ENCODE measurements around the gene SLC8A2.

The SLC8A2 gene

GRCh38 chr19:47483200-47483599, 11.5 kb upstream of the SLC8A2 start:
- no peaks in the 10 kb centered on the region for H3K79me2 ChIP-seq (ENCODE audit: control insufficient read depth, insufficient read depth, low read length)
- no CpG with 5 or more reads among the region's 15 CpGs for WGBS (ENCODE audit: extremely low coverage, insufficient coverage, low lambda C conversion rate)
- peak overlapping the region; percentile 35 for H3K56ac ChIP-seq (ENCODE audit: low read length)
- H3K4me2 ChIP-seq (ENCODE audit: low read length) = no peak overlapping the region
- no peak overlapping the region for H3K18ac ChIP-seq (ENCODE audit: low read length)
- H2AK5ac ChIP-seq (ENCODE audit: low read length) = no peak overlapping the region
- no peaks in the 10 kb centered on the region for H3K4me1 ChIP-seq (ENCODE audit: control insufficient read depth, low read depth, low read length)
- no peak overlapping the region for H3K4me3 ChIP-seq (ENCODE audit: low read length)
- DNase-seq = no peak
- H4K5ac ChIP-seq (ENCODE audit: low read length) = no peak overlapping the region
- H2BK120ac ChIP-seq (ENCODE audit: low read depth, low read length) = no peak overlapping the region
- H3K36me3 ChIP-seq (ENCODE audit: control insufficient read depth, insufficient read depth, low read length) = no peaks in the 10 kb centered on the region
- H3K23ac ChIP-seq (ENCODE audit: low read length) = no peak overlapping the region
- no peaks in the 10 kb centered on the region for H3K79me1 ChIP-seq (ENCODE audit: low read length)
- H4K8ac ChIP-seq (ENCODE audit: low read depth, low read length) = no peak overlapping the region
- no peaks in the 10 kb centered on the region for H3K27me3 ChIP-seq (ENCODE audit: insufficient read depth, low read length, poor library complexity)
- H3K9ac ChIP-seq (ENCODE audit: low read length) = no peak overlapping the region
- H2BK15ac ChIP-seq (replicated peaks; ENCODE audit: low read depth) = no peak overlapping the region
- H3K27ac ChIP-seq (ENCODE audit: low read depth, low read length) = no peak overlapping the region
- no peak overlapping the region for H3K4ac ChIP-seq (ENCODE audit: low read depth, low read length)
- no peak overlapping the region for H2BK5ac ChIP-seq (ENCODE audit: low read length)

- Histone ChIP-seq H3K4ac (ENCODE audit: low read depth, low read length) (no peak overlapping the region), H3K4me2 (ENCODE audit: low read length) (no peak overlapping the region), H3K27me3 (ENCODE audit: insufficient read depth, low read length, poor library complexity) (no peaks in the 10 kb centered on the region), H3K9ac (ENCODE audit: low read length) (no peak overlapping the region), H3K56ac (ENCODE audit: low read length) (no peak overlapping the region), H3K23ac (ENCODE audit: low read length) (no peak overlapping the region), H2BK5ac (ENCODE audit: low read length) (no peak overlapping the region), H3K79me2 (ENCODE audit: control insufficient read depth, insufficient read depth, low read length) (no peaks in the 10 kb centered on the region), H2BK15ac (replicated peaks; ENCODE audit: low read depth) (no peak overlapping the region), H3K79me1 (ENCODE audit: low read length) (no peaks in the 10 kb centered on the region), H4K5ac (ENCODE audit: low read length) (no peak overlapping the region), H3K36me3 (ENCODE audit: control insufficient read depth, insufficient read depth, low read length) (no peaks in the 10 kb centered on the region), H3K27ac (ENCODE audit: low read depth, low read length) (no peak overlapping the region), H4K8ac (ENCODE audit: low read depth, low read length) (no peak overlapping the region), H3K4me1 (ENCODE audit: control insufficient read depth, low read depth, low read length) (no peaks in the 10 kb centered on the region), H3K18ac (ENCODE audit: low read length) (no peak overlapping the region), H3K4me3 (ENCODE audit: low read length) (no peak overlapping the region), H2BK120ac (ENCODE audit: low read depth, low read length) (no peak overlapping the region), H2AK5ac (ENCODE audit: low read length) (no peak overlapping the region)
- WGBS (ENCODE audit: extremely low coverage, insufficient coverage, low lambda C conversion rate) = no CpG with 5 or more reads among the region's 4 CpGs
- no peak for DNase-seq
Observed at GRCh38 chr19:47481460-47482052, 9.9 kb upstream of the SLC8A2 start.

GRCh38 chr19:47480658-47481057, 9.0 kb upstream of the SLC8A2 start:
- Histone ChIP-seq H4K5ac (ENCODE audit: low read length) (no peak overlapping the region), H3K27me3 (ENCODE audit: insufficient read depth, low read length, poor library complexity) (no peaks in the 10 kb centered on the region), H3K4me3 (ENCODE audit: low read length) (no peak overlapping the region), H3K18ac (ENCODE audit: low read length) (no peak overlapping the region), H3K4me2 (ENCODE audit: low read length) (no peak overlapping the region), H3K27ac (ENCODE audit: low read depth, low read length) (no peak overlapping the region), H3K9ac (ENCODE audit: low read length) (no peak overlapping the region), H2AK5ac (ENCODE audit: low read length) (no peak overlapping the region), H3K56ac (ENCODE audit: low read length) (no peak overlapping the region), H2BK120ac (ENCODE audit: low read depth, low read length) (no peak overlapping the region), H3K36me3 (ENCODE audit: control insufficient read depth, insufficient read depth, low read length) (no peaks in the 10 kb centered on the region), H3K23ac (ENCODE audit: low read length) (no peak overlapping the region), H4K8ac (ENCODE audit: low read depth, low read length) (no peak overlapping the region), H2BK5ac (ENCODE audit: low read length) (no peak overlapping the region), H2BK15ac (replicated peaks; ENCODE audit: low read depth) (no peak overlapping the region), H3K79me1 (ENCODE audit: low read length) (no peaks in the 10 kb centered on the region), H3K79me2 (ENCODE audit: control insufficient read depth, insufficient read depth, low read length) (no peaks in the 10 kb centered on the region), H3K4me1 (ENCODE audit: control insufficient read depth, low read depth, low read length) (no peaks in the 10 kb centered on the region), H3K4ac (ENCODE audit: low read depth, low read length) (no peak overlapping the region)
- DNase-seq = no peak
- WGBS (ENCODE audit: extremely low coverage, insufficient coverage, low lambda C conversion rate) = no CpG with 5 or more reads among the region's 16 CpGs

- no peak overlapping the region for H3K23ac ChIP-seq (ENCODE audit: low read length)
- no peak overlapping the region for H2BK120ac ChIP-seq (ENCODE audit: low read depth, low read length)
- peak; percentile 83 for DNase-seq
- H2BK5ac ChIP-seq (ENCODE audit: low read length) = no peak overlapping the region
- H3K27ac ChIP-seq (ENCODE audit: low read depth, low read length) = no peak overlapping the region
- H2AK5ac ChIP-seq (ENCODE audit: low read length) = no peak overlapping the region
- no peak overlapping the region for H2BK15ac ChIP-seq (replicated peaks; ENCODE audit: low read depth)
- H3K18ac ChIP-seq (ENCODE audit: low read length) = no peak overlapping the region
- H3K36me3 ChIP-seq (ENCODE audit: control insufficient read depth, insufficient read depth, low read length) = no peaks in the 10 kb centered on the region
- no peaks in the 10 kb centered on the region for H3K27me3 ChIP-seq (ENCODE audit: insufficient read depth, low read length, poor library complexity)
- peak overlapping the region; percentile 65 for H3K9ac ChIP-seq (ENCODE audit: low read length)
- peak overlapping the region; percentile 71 for H3K4me2 ChIP-seq (ENCODE audit: low read length)
- H3K4me1 ChIP-seq (ENCODE audit: control insufficient read depth, low read depth, low read length) = no peaks in the 10 kb centered on the region
- H4K8ac ChIP-seq (ENCODE audit: low read depth, low read length) = no peak overlapping the region
- H3K79me2 ChIP-seq (ENCODE audit: control insufficient read depth, insufficient read depth, low read length) = no peaks in the 10 kb centered on the region
- WGBS (ENCODE audit: extremely low coverage, insufficient coverage, low lambda C conversion rate) = no CpG with 5 or more reads among the region's 39 CpGs
- H3K4me3 ChIP-seq (ENCODE audit: low read length) = peak overlapping the region; percentile 32
- H4K5ac ChIP-seq (ENCODE audit: low read length) = no peak overlapping the region
- H3K79me1 ChIP-seq (ENCODE audit: low read length) = no peaks in the 10 kb centered on the region
- H3K4ac ChIP-seq (ENCODE audit: low read depth, low read length) = no peak overlapping the region
- H3K56ac ChIP-seq (ENCODE audit: low read length) = peak overlapping the region; percentile 82
Observed at GRCh38 chr19:47479701-47480503, 8.2 kb upstream of the SLC8A2 start.

- Histone ChIP-seq H3K18ac (ENCODE audit: low read length) (no peak overlapping the region), H3K79me2 (ENCODE audit: control insufficient read depth, insufficient read depth, low read length) (no peaks in the 10 kb centered on the region), H3K56ac (ENCODE audit: low read length) (no peak overlapping the region), H3K4me3 (ENCODE audit: low read length) (no peak overlapping the region), H4K8ac (ENCODE audit: low read depth, low read length) (no peak overlapping the region), H3K79me1 (ENCODE audit: low read length) (no peaks in the 10 kb centered on the region), H3K36me3 (ENCODE audit: control insufficient read depth, insufficient read depth, low read length) (no peaks in the 10 kb centered on the region), H3K9ac (ENCODE audit: low read length) (no peak overlapping the region), H2BK120ac (ENCODE audit: low read depth, low read length) (no peak overlapping the region), H3K4ac (ENCODE audit: low read depth, low read length) (no peak overlapping the region), H3K27me3 (ENCODE audit: insufficient read depth, low read length, poor library complexity) (no peaks in the 10 kb centered on the region), H2BK15ac (replicated peaks; ENCODE audit: low read depth) (no peak overlapping the region), H3K4me1 (ENCODE audit: control insufficient read depth, low read depth, low read length) (no peaks in the 10 kb centered on the region), H3K4me2 (ENCODE audit: low read length) (no peak overlapping the region), H2AK5ac (ENCODE audit: low read length) (no peak overlapping the region), H3K27ac (ENCODE audit: low read depth, low read length) (no peak overlapping the region), H3K23ac (ENCODE audit: low read length) (no peak overlapping the region), H4K5ac (ENCODE audit: low read length) (no peak overlapping the region), H2BK5ac (ENCODE audit: low read length) (no peak overlapping the region)
- no CpG with 5 or more reads among the region's 17 CpGs for WGBS (ENCODE audit: extremely low coverage, insufficient coverage, low lambda C conversion rate)
- no peak for DNase-seq
Observed at GRCh38 chr19:47476438-47476972, 4.8 kb upstream of the SLC8A2 start.
